Measurements from ENCODE around the gene NRGN. TPM values are rescaled to one million over a fixed set of nuclear protein-coding genes. Genes with fewer than 3 reads are reported as not detected.
A peak's percentile ranks its signal among the peaks of the same experiment; 100 is the strongest.

NRGN gene
- total and polyA plus RNA-seq, 4 donors = 0.51 to 1.7 (median 1.6) TPM; not detected in 1

- H3K27me3 ChIP-seq (ENCODE audit: control insufficient read depth in 4 of 4, insufficient read depth in 4 of 4, low read length in 3 of 4) = peaks cover 0 to 9% (median 3%) of the 10 kb centered on the region in 4 donors
- H3K4me3 ChIP-seq (ENCODE audit: low read depth in 1 of 3, low read length in 3 of 3) = no peak overlapping the region
- H3K9ac ChIP-seq (ENCODE audit: low read depth in 1 of 2, low read length in 2 of 2) = no peak overlapping the region
- no peaks in the 10 kb centered on the region for H3K36me3 ChIP-seq (ENCODE audit: control insufficient read depth in 4 of 4, insufficient read depth in 3 of 4, low read depth in 1 of 4, low read length in 3 of 4)
- H3K9me3 ChIP-seq (ENCODE audit: control insufficient read depth in 4 of 4, low read length in 3 of 4) = no peaks in the 10 kb centered on the region
- H3K27ac ChIP-seq (ENCODE audit: low read depth in 1 of 2, low read length in 2 of 2) = peak overlapping the region in 1 of 2 donors; percentile 50
- no peak for DNase-seq (ENCODE audit: low spot score)
- H3K4me1 ChIP-seq (ENCODE audit: control insufficient read depth in 4 of 4, insufficient read depth in 4 of 4, low read length in 3 of 4) = peaks cover 9 to 15% (median 11%) of the 10 kb centered on the region in 4 donors
- peak; percentile 72 for TF ChIP-seq NR2F2 (IDR thresholded peaks at IDR 0.05)
- no peak for TF ChIP-seq SP1 (IDR thresholded peaks at IDR 0.05)
- whole genome bisulfite sequencing = 39% methylated on average over 12 of the region's 12 CpGs
These were observed 9.0 kb downstream of the NRGN start for GRCh38 chr11:124748481-124749343.

DNA sequence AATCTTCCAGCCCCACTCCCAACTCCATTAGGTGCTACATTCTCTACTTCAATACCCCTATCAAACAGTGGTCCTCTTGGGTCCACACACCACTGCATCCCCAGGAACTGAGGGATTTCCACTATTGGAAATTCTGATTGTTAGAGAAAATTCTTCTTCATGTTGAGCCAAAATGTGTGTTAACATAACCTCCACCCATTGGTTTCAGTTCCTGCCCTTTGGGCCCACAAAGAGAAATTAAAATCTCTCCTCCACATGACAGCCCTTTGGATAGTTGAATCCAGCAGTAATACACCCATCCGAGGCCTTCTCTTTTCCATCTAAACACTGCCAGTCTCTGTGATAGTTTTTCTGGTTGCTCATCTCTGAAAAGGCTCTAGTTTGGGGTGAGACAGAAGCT is 10.2 kb downstream of the NRGN start:
- no peak for DNase-seq (ENCODE audit: low spot score)
- Histone ChIP-seq H3K9ac (ENCODE audit: low read depth in 1 of 2, low read length in 2 of 2) (no peak overlapping the region), H3K9me3 (ENCODE audit: control insufficient read depth in 4 of 4, low read length in 3 of 4) (no peaks in the 10 kb centered on the region), H3K4me3 (ENCODE audit: low read depth in 1 of 3, low read length in 3 of 3) (no peak overlapping the region), H3K36me3 (ENCODE audit: control insufficient read depth in 4 of 4, insufficient read depth in 3 of 4, low read depth in 1 of 4, low read length in 3 of 4) (no peaks in the 10 kb centered on the region), H3K27ac (ENCODE audit: low read depth in 1 of 2, low read length in 2 of 2) (no peak overlapping the region), H3K27me3 (ENCODE audit: control insufficient read depth in 4 of 4, insufficient read depth in 4 of 4, low read length in 3 of 4) (peaks cover 0 to 9% (median 3%) of the 10 kb centered on the region in 4 donors), H3K4me1 (ENCODE audit: control insufficient read depth in 4 of 4, insufficient read depth in 4 of 4, low read length in 3 of 4) (peaks cover 9 to 15% (median 11%) of the 10 kb centered on the region in 4 donors)
- no peak for TF ChIP-seq NR2F2 (IDR thresholded peaks at IDR 0.05)
- TF ChIP-seq RXRA (IDR thresholded peaks at IDR 0.05) = no peak
- TF ChIP-seq, protein P1, sequence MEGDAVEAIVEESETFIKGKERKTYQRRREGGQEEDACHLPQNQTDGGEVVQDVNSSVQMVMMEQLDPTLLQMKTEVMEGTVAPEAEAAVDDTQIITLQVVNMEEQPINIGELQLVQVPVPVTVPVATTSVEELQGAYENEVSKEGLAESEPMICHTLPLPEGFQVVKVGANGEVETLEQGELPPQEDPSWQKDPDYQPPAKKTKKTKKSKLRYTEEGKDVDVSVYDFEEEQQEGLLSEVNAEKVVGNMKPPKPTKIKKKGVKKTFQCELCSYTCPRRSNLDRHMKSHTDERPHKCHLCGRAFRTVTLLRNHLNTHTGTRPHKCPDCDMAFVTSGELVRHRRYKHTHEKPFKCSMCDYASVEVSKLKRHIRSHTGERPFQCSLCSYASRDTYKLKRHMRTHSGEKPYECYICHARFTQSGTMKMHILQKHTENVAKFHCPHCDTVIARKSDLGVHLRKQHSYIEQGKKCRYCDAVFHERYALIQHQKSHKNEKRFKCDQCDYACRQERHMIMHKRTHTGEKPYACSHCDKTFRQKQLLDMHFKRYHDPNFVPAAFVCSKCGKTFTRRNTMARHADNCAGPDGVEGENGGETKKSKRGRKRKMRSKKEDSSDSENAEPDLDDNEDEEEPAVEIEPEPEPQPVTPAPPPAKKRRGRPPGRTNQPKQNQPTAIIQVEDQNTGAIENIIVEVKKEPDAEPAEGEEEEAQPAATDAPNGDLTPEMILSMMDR (IDR thresholded peaks at IDR 0.05; ENCODE audit: low read depth, low read length, missing input control) = no peak
- TF ChIP-seq EGR1 (IDR thresholded peaks at IDR 0.05; ENCODE audit: low read depth in 2 of 2) = no peak
- TF ChIP-seq, protein P2, sequence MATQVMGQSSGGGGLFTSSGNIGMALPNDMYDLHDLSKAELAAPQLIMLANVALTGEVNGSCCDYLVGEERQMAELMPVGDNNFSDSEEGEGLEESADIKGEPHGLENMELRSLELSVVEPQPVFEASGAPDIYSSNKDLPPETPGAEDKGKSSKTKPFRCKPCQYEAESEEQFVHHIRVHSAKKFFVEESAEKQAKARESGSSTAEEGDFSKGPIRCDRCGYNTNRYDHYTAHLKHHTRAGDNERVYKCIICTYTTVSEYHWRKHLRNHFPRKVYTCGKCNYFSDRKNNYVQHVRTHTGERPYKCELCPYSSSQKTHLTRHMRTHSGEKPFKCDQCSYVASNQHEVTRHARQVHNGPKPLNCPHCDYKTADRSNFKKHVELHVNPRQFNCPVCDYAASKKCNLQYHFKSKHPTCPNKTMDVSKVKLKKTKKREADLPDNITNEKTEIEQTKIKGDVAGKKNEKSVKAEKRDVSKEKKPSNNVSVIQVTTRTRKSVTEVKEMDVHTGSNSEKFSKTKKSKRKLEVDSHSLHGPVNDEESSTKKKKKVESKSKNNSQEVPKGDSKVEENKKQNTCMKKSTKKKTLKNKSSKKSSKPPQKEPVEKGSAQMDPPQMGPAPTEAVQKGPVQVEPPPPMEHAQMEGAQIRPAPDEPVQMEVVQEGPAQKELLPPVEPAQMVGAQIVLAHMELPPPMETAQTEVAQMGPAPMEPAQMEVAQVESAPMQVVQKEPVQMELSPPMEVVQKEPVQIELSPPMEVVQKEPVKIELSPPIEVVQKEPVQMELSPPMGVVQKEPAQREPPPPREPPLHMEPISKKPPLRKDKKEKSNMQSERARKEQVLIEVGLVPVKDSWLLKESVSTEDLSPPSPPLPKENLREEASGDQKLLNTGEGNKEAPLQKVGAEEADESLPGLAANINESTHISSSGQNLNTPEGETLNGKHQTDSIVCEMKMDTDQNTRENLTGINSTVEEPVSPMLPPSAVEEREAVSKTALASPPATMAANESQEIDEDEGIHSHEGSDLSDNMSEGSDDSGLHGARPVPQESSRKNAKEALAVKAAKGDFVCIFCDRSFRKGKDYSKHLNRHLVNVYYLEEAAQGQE (IDR thresholded peaks at IDR 0.05) = no peak
- no peak for TF ChIP-seq TAF1 (conservative IDR thresholded peaks at IDR 0.05)
- TF ChIP-seq JUND (IDR thresholded peaks at IDR 0.05) = no peak
- TF ChIP-seq SP1 (IDR thresholded peaks at IDR 0.05) = no peak
- TF ChIP-seq FOXA2 (IDR thresholded peaks at IDR 0.05) = no peak
- TF ChIP-seq, protein P3, sequence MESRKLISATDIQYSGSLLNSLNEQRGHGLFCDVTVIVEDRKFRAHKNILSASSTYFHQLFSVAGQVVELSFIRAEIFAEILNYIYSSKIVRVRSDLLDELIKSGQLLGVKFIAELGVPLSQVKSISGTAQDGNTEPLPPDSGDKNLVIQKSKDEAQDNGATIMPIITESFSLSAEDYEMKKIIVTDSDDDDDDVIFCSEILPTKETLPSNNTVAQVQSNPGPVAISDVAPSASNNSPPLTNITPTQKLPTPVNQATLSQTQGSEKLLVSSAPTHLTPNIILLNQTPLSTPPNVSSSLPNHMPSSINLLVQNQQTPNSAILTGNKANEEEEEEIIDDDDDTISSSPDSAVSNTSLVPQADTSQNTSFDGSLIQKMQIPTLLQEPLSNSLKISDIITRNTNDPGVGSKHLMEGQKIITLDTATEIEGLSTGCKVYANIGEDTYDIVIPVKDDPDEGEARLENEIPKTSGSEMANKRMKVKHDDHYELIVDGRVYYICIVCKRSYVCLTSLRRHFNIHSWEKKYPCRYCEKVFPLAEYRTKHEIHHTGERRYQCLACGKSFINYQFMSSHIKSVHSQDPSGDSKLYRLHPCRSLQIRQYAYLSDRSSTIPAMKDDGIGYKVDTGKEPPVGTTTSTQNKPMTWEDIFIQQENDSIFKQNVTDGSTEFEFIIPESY (IDR thresholded peaks at IDR 0.05) = no peak
- no peak for TF ChIP-seq YY1 (IDR thresholded peaks at IDR 0.05)
- 70% methylated on average over 1 of the region's 1 CpG for WGBS

Measured in liver (tissue), 9 donors.